ENCODE results near the gene NT5DC3.

NT5DC3 gene

DNA sequence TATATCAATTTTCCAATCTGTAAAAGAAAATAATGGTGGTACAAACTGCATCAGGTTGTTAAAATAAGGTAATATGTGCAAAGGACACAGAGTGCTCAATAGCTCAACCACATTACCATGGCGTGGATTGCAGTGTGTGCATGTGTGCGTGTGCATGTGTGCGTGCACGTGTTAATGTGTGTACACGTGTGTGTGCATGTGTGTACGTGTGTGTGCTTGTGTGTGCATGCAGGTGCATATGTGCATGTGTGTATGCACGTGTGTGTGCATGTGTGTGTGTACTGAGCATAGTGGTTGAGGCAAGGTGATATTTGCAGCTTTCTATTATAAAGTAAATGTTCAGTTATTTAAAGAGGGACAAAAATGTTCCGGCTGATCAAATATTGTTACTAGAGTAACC lies 115.6 kb downstream of the NT5DC3 start:
- no peak for TF ChIP-seq CTCF (IDR thresholded peaks at IDR 0.05; ENCODE audit: borderline replicate concordance, control extremely low read depth, extremely low read depth, insufficient read depth, missing control alignments)
- DNase-seq (ENCODE audit: low spot score), result no peak
- in situ Hi-C loops (cut with MboI; ENCODE audit: low sequenced_read_pairs, unreplicated experiment), result no loop called here
